ENCODE data around the gene TMEM63C.

TMEM63C gene

GRCh38 chr14:77270361-77271112 is 88.9 kb downstream of the TMEM63C start:
- Histone ChIP-seq H3K27ac (ENCODE audit: low read depth, low read length) (no peak overlapping the region), H3K9ac (ENCODE audit: low read depth, low read length) (no peak overlapping the region), H3K27me3 (ENCODE audit: control insufficient read depth, insufficient read depth, low read length) (peaks cover 52% of the 10 kb centered on the region), H3K4me1 (ENCODE audit: control insufficient read depth, insufficient read depth, low read length) (peaks cover 5% of the 10 kb centered on the region; the same call in 1 of the 2 replicates), H3K9me3 (ENCODE audit: control insufficient read depth, insufficient read depth, low read length) (no peaks in the 10 kb centered on the region), H3K36me3 (ENCODE audit: control insufficient read depth, insufficient read depth, low read length) (no peaks in the 10 kb centered on the region), H3K4me3 (ENCODE audit: low read depth, low read length) (peak overlapping the region; percentile 58)

- no peak within 1 kb of the TSS for H3K27ac ChIP-seq (ENCODE audit: low read depth, low read length)
- peaks cover 6% of the 10 kb centered on the region; the same call in 1 of the 2 replicates for H3K4me1 ChIP-seq (ENCODE audit: control insufficient read depth, insufficient read depth, low read length)
- H3K9ac ChIP-seq (ENCODE audit: low read depth, low read length), result no peak within 1 kb of the TSS
- no peaks in the 10 kb centered on the region for H3K9me3 ChIP-seq (ENCODE audit: control insufficient read depth, insufficient read depth, low read length)
- peak within 1 kb of the TSS; percentile 58 for H3K4me3 ChIP-seq (ENCODE audit: low read depth, low read length)
- no peaks in the 10 kb centered on the region for H3K36me3 ChIP-seq (ENCODE audit: control insufficient read depth, insufficient read depth, low read length)
- H3K27me3 ChIP-seq (ENCODE audit: control insufficient read depth, insufficient read depth, low read length), result peaks cover 52% of the 10 kb centered on the region
These were observed 89.6 kb downstream of the TMEM63C start, which contains the start of gene NGB for GRCh38 chr14:77271113-77271710. TSS of gene NGB (minus strand) at chr14:77271206. CDS start at chr14:77270937, 269 bp downstream.

DNA sequence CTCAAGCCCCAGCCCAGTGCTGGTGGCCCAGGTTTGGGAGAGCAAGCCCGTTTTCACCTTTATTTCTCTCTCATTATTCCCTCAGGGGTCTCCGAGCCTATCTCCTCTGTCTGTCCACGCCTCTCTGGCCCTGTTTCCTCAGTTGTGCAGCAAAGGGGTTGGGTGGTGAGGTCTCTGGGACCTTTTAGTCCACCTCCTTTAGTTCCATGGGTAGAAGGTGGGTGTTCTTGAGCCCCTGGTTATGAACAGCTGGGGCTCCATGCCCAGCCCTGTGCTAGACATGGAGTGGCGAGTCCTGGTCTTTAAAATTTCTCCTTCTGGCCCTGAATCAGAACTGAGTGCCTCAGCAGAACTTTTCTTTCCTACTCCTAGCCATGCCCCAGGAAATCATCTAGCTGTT is 90.7 kb downstream of the TMEM63C start:
- Histone ChIP-seq H3K4me1 (ENCODE audit: control insufficient read depth, insufficient read depth, low read length) (peaks cover 6% of the 10 kb centered on the region; the same call in 1 of the 2 replicates), H3K9ac (ENCODE audit: low read depth, low read length) (no peak overlapping the region), H3K4me3 (ENCODE audit: low read depth, low read length) (no peak overlapping the region), H3K27ac (ENCODE audit: low read depth, low read length) (no peak overlapping the region), H3K9me3 (ENCODE audit: control insufficient read depth, insufficient read depth, low read length) (no peaks in the 10 kb centered on the region), H3K36me3 (ENCODE audit: control insufficient read depth, insufficient read depth, low read length) (no peaks in the 10 kb centered on the region), H3K27me3 (ENCODE audit: control insufficient read depth, insufficient read depth, low read length) (peaks cover 52% of the 10 kb centered on the region)

DNA sequence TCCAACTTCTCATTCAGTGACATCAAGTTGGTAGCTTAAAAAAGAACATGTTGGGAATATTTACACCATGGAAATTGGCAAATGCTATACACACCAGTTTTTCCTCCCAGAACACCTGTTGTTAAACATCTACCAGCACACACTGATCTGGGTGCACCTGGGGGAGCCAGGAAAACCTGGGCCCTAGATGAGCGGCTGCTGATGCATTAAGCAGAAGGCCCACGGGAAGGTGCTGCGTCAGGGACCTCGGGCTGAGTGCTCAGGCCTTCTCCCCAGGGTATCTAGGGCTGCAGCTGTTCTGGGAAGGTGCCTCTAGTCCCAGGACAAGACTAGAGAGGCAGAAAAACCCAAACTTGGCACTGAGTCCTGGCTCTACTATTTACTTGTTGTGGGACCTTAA is 92.2 kb downstream of the TMEM63C start:
- Histone ChIP-seq H3K36me3 (ENCODE audit: control insufficient read depth, insufficient read depth, low read length) (peaks cover 12% of the 10 kb centered on the region; the same call in 1 of the 2 replicates), H3K27me3 (ENCODE audit: control insufficient read depth, insufficient read depth, low read length) (peaks cover 43% of the 10 kb centered on the region), H3K9me3 (ENCODE audit: control insufficient read depth, insufficient read depth, low read length) (no peaks in the 10 kb centered on the region), H3K4me1 (ENCODE audit: control insufficient read depth, insufficient read depth, low read length) (peaks cover 6% of the 10 kb centered on the region; the same call in 1 of the 2 replicates), H3K27ac (ENCODE audit: low read depth, low read length) (no peak overlapping the region), H3K4me3 (ENCODE audit: low read depth, low read length) (no peak overlapping the region), H3K9ac (ENCODE audit: low read depth, low read length) (no peak overlapping the region)

GRCh38 chr14:77275041-77275580 is 93.5 kb downstream of the TMEM63C start:
- Histone ChIP-seq H3K27ac (ENCODE audit: low read depth, low read length) (no peak overlapping the region), H3K4me1 (ENCODE audit: control insufficient read depth, insufficient read depth, low read length) (peaks cover 6% of the 10 kb centered on the region; the same call in 1 of the 2 replicates)

DNA sequence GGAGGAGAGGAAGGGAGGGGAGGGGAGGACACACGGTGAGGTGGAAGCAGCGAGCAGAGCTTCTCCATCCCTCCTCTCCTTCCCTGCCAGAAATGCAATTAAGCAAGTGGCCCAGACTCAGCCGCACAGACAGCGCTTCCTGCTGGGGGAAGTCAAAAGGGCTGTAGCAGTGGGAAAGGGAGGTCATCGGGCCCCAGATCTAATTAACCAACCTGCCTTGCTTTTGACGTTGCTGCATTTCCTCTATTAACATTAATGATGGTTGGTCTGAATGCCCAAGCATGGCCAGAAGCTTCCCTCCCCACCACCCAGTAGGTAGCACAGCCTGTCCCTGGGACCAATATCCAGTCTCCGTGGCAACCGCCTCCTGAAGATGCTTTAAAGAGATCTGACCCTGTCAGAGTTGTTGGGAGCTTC is 94.0 kb downstream of the TMEM63C start:
- Histone ChIP-seq H3K27ac (ENCODE audit: low read depth, low read length) (no peak overlapping the region), H3K27me3 (ENCODE audit: control insufficient read depth, insufficient read depth, low read length) (peaks cover 25% of the 10 kb centered on the region), H3K4me1 (ENCODE audit: control insufficient read depth, insufficient read depth, low read length) (peaks cover 6% of the 10 kb centered on the region; the same call in 1 of the 2 replicates), H3K9me3 (ENCODE audit: control insufficient read depth, insufficient read depth, low read length) (no peaks in the 10 kb centered on the region), H3K4me3 (ENCODE audit: low read depth, low read length) (no peak overlapping the region), H3K36me3 (ENCODE audit: control insufficient read depth, insufficient read depth, low read length) (peaks cover 28% of the 10 kb centered on the region; the same call in 1 of the 2 replicates), H3K9ac (ENCODE audit: low read depth, low read length) (no peak overlapping the region)

More at GRCh38 chr14:77275041-77275580, 93.5 kb downstream of the TMEM63C start:
- H3K9me3 ChIP-seq (ENCODE audit: control insufficient read depth, insufficient read depth, low read length), result no peaks in the 10 kb centered on the region
- no peak overlapping the region for H3K9ac ChIP-seq (ENCODE audit: low read depth, low read length)
- H3K27me3 ChIP-seq (ENCODE audit: control insufficient read depth, insufficient read depth, low read length), result peaks cover 30% of the 10 kb centered on the region
- H3K4me3 ChIP-seq (ENCODE audit: low read depth, low read length), result no peak overlapping the region
- peaks cover 24% of the 10 kb centered on the region; the same call in 1 of the 2 replicates for H3K36me3 ChIP-seq (ENCODE audit: control insufficient read depth, insufficient read depth, low read length)

DNA sequence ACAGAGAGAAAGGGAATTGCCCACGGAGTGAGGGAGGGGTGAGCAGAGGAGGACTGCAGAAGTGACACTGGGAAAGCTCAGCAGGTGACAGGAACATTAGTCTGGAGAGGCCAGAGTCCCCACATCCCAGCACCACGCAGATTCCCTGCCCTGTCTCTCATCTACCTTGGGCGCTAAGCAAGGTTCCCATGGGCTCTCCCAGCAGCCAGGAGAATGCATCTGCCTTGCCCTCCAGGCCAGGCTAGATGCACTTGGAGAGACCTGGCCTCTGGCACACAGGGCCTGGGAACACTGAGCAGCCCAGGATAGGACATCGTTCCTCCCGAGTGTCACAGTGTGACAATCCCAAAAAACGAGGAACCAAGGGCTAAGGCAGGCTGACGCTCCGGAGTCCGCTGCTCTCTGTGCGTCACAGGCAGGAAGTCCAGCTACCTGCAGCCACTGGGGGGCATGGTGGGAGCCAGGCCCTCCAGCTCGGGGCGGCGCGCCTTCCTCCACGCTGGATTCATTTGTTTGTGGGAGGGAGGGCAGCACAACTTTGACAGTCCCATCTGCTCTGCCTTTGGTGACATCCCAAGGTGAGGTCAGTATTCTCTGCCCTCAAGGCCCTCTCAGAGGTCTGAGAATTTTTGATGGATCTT is 94.8 kb downstream of the TMEM63C start:
- H3K27ac ChIP-seq (ENCODE audit: low read depth, low read length), result no peak overlapping the region
- peaks cover 17% of the 10 kb centered on the region for H3K27me3 ChIP-seq (ENCODE audit: control insufficient read depth, insufficient read depth, low read length)
- H3K4me1 ChIP-seq (ENCODE audit: control insufficient read depth, insufficient read depth, low read length), result peaks cover 4% of the 10 kb centered on the region; the same call in 1 of the 2 replicates
- no peaks in the 10 kb centered on the region for H3K9me3 ChIP-seq (ENCODE audit: control insufficient read depth, insufficient read depth, low read length)
- H3K4me3 ChIP-seq (ENCODE audit: low read depth, low read length), result no peak overlapping the region
- H3K36me3 ChIP-seq (ENCODE audit: control insufficient read depth, insufficient read depth, low read length), result peaks cover 28% of the 10 kb centered on the region; the same call in 1 of the 2 replicates
- no peak overlapping the region for H3K9ac ChIP-seq (ENCODE audit: low read depth, low read length)

DNA sequence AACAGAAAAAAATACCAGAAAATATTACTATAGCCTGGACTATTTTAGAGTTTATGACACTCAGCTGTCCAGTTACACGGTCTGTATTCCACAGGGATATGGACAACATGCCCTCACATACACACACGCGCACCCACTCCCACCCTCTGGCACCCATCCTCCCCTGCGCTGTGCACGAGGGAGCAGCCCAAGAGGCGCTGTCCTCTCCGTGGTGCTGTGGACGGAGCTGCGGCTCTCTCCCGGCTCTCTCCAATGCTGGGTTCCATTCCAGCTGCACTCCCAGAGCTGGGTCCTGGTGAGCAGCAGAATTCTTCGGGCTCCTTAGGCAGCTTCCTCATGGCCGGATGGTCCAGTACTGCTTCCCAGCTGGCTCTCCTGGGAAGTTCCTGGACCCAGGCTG is 95.4 kb downstream of the TMEM63C start:
- Histone ChIP-seq H3K4me1 (ENCODE audit: control insufficient read depth, insufficient read depth, low read length) (0 out of 2 replicates have a peak, but pooled peaks cover 3% of the 10 kb centered on the region), H3K36me3 (ENCODE audit: control insufficient read depth, insufficient read depth, low read length) (peaks cover 30% of the 10 kb centered on the region; the same call in 1 of the 2 replicates), H3K27me3 (ENCODE audit: control insufficient read depth, insufficient read depth, low read length) (peaks cover 12% of the 10 kb centered on the region), H3K9ac (ENCODE audit: low read depth, low read length) (no peak overlapping the region), H3K4me3 (ENCODE audit: low read depth, low read length) (no peak overlapping the region), H3K27ac (ENCODE audit: low read depth, low read length) (no peak overlapping the region), H3K9me3 (ENCODE audit: control insufficient read depth, insufficient read depth, low read length) (no peaks in the 10 kb centered on the region)

DNA sequence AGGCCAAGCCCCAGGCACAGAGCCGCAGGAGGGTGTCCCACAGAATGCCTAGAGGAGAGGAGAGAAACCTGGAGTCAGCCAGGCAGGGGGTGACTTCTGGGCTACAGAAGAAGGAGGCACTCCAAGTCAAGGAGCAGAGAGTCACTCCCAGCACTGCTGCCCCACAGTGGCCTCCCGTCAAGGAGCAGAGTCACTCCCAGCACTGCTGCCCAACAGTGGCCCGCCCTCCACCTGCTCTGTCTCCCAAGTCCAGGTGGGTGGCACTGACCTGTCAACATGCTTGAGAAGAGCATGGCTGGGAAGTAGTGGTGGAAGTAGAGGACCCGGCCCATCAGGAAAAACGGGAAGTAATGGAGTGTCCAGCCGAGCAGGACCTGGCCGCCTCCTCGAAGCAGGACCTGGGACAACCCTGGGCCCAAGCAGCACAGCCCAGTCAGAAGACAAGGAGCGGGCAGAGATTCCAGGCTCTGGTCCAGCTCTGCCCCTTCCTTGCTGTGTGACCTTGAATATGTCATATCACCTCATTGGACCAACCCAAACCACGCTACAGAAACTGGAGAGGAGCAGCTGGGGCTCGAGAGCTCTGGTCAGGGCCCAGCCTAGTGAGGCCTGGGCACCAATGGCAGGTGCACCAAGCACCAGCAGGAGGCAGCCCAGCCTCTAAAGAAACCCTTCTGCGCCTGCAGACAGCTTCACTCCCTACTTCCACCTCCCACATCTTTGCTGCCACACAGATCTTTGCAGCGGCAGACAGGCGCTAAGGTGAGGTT is 97.0 kb downstream of the TMEM63C start:
- H3K27me3 ChIP-seq (ENCODE audit: control insufficient read depth, insufficient read depth, low read length), result no peaks in the 10 kb centered on the region
- peaks cover 42% of the 10 kb centered on the region for H3K36me3 ChIP-seq (ENCODE audit: control insufficient read depth, insufficient read depth, low read length)
- no peaks in the 10 kb centered on the region for H3K9me3 ChIP-seq (ENCODE audit: control insufficient read depth, insufficient read depth, low read length)

DNA sequence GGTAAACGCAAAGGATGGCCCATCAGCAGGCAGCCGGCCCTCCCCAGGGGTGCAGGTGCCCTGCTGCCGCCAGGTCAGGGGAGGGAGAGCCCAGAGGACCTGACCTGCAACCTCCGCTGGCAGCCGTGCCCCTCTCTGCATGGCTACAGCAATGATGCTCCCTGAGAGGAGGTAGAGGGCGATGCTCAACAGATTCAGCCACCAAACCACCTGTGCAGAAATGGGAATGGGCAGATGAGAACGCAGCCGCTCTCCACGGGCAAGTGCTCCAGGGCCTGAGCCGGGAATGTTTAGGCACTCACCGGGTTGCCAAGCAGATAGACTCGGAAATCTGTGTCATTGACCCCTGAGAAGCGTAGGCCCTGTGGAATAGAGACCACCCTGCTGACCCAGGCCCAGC is 98.1 kb downstream of the TMEM63C start:
- Histone ChIP-seq H3K4me3 (ENCODE audit: low read depth, low read length) (no peak overlapping the region), H3K9ac (ENCODE audit: low read depth, low read length) (no peak overlapping the region), H3K36me3 (ENCODE audit: control insufficient read depth, insufficient read depth, low read length) (peaks cover 52% of the 10 kb centered on the region)

More for the DNA sequence above, 97.0 kb downstream of the TMEM63C start:
- Histone ChIP-seq H3K27ac (ENCODE audit: low read depth, low read length) (no peak overlapping the region), H3K4me1 (ENCODE audit: control insufficient read depth, insufficient read depth, low read length) (0 out of 2 replicates have a peak, but pooled peaks cover 3% of the 10 kb centered on the region), H3K9ac (ENCODE audit: low read depth, low read length) (no peak overlapping the region), H3K4me3 (ENCODE audit: low read depth, low read length) (no peak overlapping the region)

More for the DNA sequence above, 98.1 kb downstream of the TMEM63C start:
- Histone ChIP-seq H3K9me3 (ENCODE audit: control insufficient read depth, insufficient read depth, low read length) (no peaks in the 10 kb centered on the region), H3K27me3 (ENCODE audit: control insufficient read depth, insufficient read depth, low read length) (no peaks in the 10 kb centered on the region), H3K27ac (ENCODE audit: low read depth, low read length) (no peak overlapping the region), H3K4me1 (ENCODE audit: control insufficient read depth, insufficient read depth, low read length) (0 out of 2 replicates have a peak, but pooled peaks cover 3% of the 10 kb centered on the region)
